HCT116 (cell line): ENCODE measurements around the gene EMILIN1. TPM values are rescaled to one million over a fixed set of nuclear protein-coding genes. Genes with fewer than 3 reads are reported as not detected.

Experiments used
- ATAC-seq: fragments of 200-7000 bp; cut with Tn5 transposase; 2 replicates; pipeline ENCODE4 v1.9.1; 2020; ENCODE audit warnings: mild to moderate bottlenecking, moderate library complexity
- BruUV-seq: library from RNA; stranded (reverse); fragments of 400-500 nt; replicated peaks from 2 replicates; lab custom pipeline; 2021; lab: Mats Ljungman, UMichigan
- CTCF ChIA-PET: fragments of 300-600 bp; sonication (Branson Sonifier 250); formaldehyde crosslinking; loops from one replicate; lab custom pipeline; 2021; ENCODE audit warnings: antibody characterized with exemption; lab: Charles Lee
- POLR2A ChIA-PET: fragments of 300-600, 350-600 bp; sonication (Branson Sonifier 250); formaldehyde crosslinking; loops from one replicate; lab custom pipeline; 2021; ENCODE audit warnings: antibody characterized with exemption; lab: Charles Lee
- RAD21 ChIA-PET, 2 experiments: fragments of 300-600 bp; sonication (Branson Sonifier 250); formaldehyde crosslinking; loops; one replicate each; lab custom pipeline; 2023; ENCODE audit warnings: low total read pairs in 2 of 2; ENCODE audit not compliant: uncharacterized antibody in 2 of 2, unreplicated experiment in 2 of 2, low non-redundant PET in 1 of 2; lab: Charles Lee
- DNase-seq: peaks from one replicate; pipeline ENCODE4 v3.0.0-alpha.2; 2010; ENCODE audit warnings: low read depth, low spot score
- H2AFZ ChIP-seq: fragments of 200-600 bp; shearing (Covaris generic), sonication (generic); 2 replicates; pipeline ENCODE4 v1.6.1; 2017; ENCODE audit warnings: low read depth, mixed run types, mixed read lengths, antibody characterized with exemption, low read length; ENCODE audit not compliant: poor library complexity, severe bottlenecking
- H3K27ac ChIP-seq: 2 replicates; pipeline ENCODE4 v1.5.1; 2012; ENCODE audit warnings: low read depth, low read length
- H3K27me3 ChIP-seq: fragments of 200-600 bp; sonication (generic); 2 replicates; pipeline ENCODE4 v1.6.1; 2016; ENCODE audit warnings: mixed run types, low read length, mixed read lengths; ENCODE audit not compliant: insufficient read depth
- H3K36me3 ChIP-seq, 2 experiments: fragments of 200-500 bp in 1 of 2; fragments of 200-600 bp in 1 of 2; sonication (Bioruptor generic) in 1 of 2; sonication (generic) in 1 of 2; 2 replicates each; pipeline versions ENCODE4 v1.5.1 to v1.6.1; 2014 to 2016; ENCODE audit warnings: low read length in 2 of 2, inconsistent platforms in 1 of 2, mixed read lengths in 1 of 2, mixed run types in 1 of 2; ENCODE audit not compliant: insufficient read depth in 2 of 2, control insufficient read depth in 1 of 2
- H3K4me1 ChIP-seq, 2 experiments: fragments of 200-600 bp in 1 of 2; sonication (generic) in 1 of 2; 2 replicates each; pipeline versions ENCODE4 v1.5.1 to v1.6.1; 2012 to 2017; ENCODE audit warnings: low read length in 2 of 2, inconsistent platforms in 1 of 2, mild to moderate bottlenecking in 1 of 2, mixed read lengths in 1 of 2, mixed run types in 1 of 2, moderate library complexity in 1 of 2; ENCODE audit not compliant: insufficient read depth in 2 of 2, control insufficient read depth in 1 of 2
- H3K4me2 ChIP-seq: fragments of 200-600 bp; sonication (generic); 2 replicates; pipeline ENCODE4 v1.6.1; 2017; ENCODE audit warnings: mixed run types, low read length, mixed read lengths
- H3K4me3 ChIP-seq, 2 experiments: fragments of 200-600 bp in 1 of 2; sonication (generic) in 1 of 2; replicated peaks in 1 of 2; 2 replicates each; pipeline ENCODE4 v1.5.1; 2011 to 2016; ENCODE audit warnings: low read length in 2 of 2, control low read depth in 1 of 2, low read depth in 1 of 2, mild to moderate bottlenecking in 1 of 2, mixed read lengths in 1 of 2, mixed run types in 1 of 2
- H3K79me2 ChIP-seq: fragments of 200-600 bp; sonication (generic); 2 replicates; pipeline ENCODE4 v1.6.1; 2017; ENCODE audit warnings: mild to moderate bottlenecking, mixed run types, low read length, moderate library complexity, mixed read lengths; ENCODE audit not compliant: insufficient read depth
- H3K9ac ChIP-seq: fragments of 200-600 bp; sonication (generic); 2 replicates; pipeline ENCODE4 v1.6.1; 2016; ENCODE audit warnings: low read length, mixed read lengths
- H3K9me2 ChIP-seq: fragments of 200-600 bp; sonication (generic), shearing (Covaris generic); 2 replicates; pipeline ENCODE4 v1.6.1; 2017; ENCODE audit warnings: mixed run types, mild to moderate bottlenecking, moderate library complexity; ENCODE audit not compliant: insufficient read depth
- H3K9me3 ChIP-seq, 2 experiments: fragments of 200-500 bp in 1 of 2; fragments of 200-600 bp in 1 of 2; sonication (Bioruptor generic) in 1 of 2; sonication (generic) in 1 of 2; 2 replicates each; pipeline ENCODE4 v1.6.1; 2014 to 2017; ENCODE audit warnings: low read length in 2 of 2, mixed read lengths in 2 of 2, inconsistent platforms in 1 of 2, low read depth in 1 of 2, mild to moderate bottlenecking in 1 of 2, mixed run types in 1 of 2, moderate library complexity in 1 of 2; ENCODE audit not compliant: control insufficient read depth in 1 of 2, insufficient read depth in 1 of 2
- H4K20me1 ChIP-seq: fragments of 200-600 bp; sonication (generic), shearing (Covaris generic); 2 replicates; pipeline ENCODE4 v1.6.1; 2017; ENCODE audit warnings: mixed run types, mild to moderate bottlenecking, moderate library complexity; ENCODE audit not compliant: insufficient read depth
- EGR1 ChIP-seq: IDR thresholded peaks from 2 replicates; pipeline ENCODE4 v1.6.1; 2012; ENCODE audit warnings: low read depth
- EZH2phosphoT487 ChIP-seq: fragments of 200-600 bp; IDR thresholded peaks from 2 replicates; pipeline ENCODE4 v1.6.1; 2018; ENCODE audit warnings: antibody characterized with exemption, borderline replicate concordance
- FOSL1 ChIP-seq: IDR thresholded peaks from 2 replicates; pipeline ENCODE4 v1.6.1; 2012; ENCODE audit warnings: low read depth
- RAD21 ChIP-seq: IDR thresholded peaks from 2 replicates; pipeline ENCODE4 v1.6.1; 2012; ENCODE audit warnings: low read depth, mild to moderate bottlenecking
- TCF7L2 ChIP-seq: IDR thresholded peaks from 2 replicates; pipeline ENCODE4 v1.7.0; 2011; ENCODE audit warnings: borderline replicate concordance, inconsistent platforms; ENCODE audit not compliant: insufficient read depth, insufficient read length; ENCODE audit errors: extremely low read depth
- ZFX ChIP-seq: fragments of 450-650 bp; IDR thresholded peaks from 2 replicates; pipeline ENCODE4 v1.6.1; 2017
- intact Hi-C: fragments of 100-400 bp; cut with micrococcal nuclease; formaldehyde crosslinking; loops from 2 replicates; pipeline ENCODE4 v1.10.0; 2022
- total RNA-seq: library from RNA; stranded (reverse); gene quantifications from one replicate; pipeline ENCODE4 v1.2.1, GENCODE V29; 2021; ENCODE audit not compliant: unreplicated experiment
- TF ChIP-seq, protein P1 (sequence below): IDR thresholded peaks from 2 replicates; pipeline ENCODE4 v1.6.1; 2012
- TF ChIP-seq, protein P2 (sequence below): IDR thresholded peaks from 2 replicates; pipeline ENCODE4 v1.6.1; 2012

The EMILIN1 gene
- total RNA-seq, 1 experiment from 2014 or later: 0.59 TPM

DNA sequence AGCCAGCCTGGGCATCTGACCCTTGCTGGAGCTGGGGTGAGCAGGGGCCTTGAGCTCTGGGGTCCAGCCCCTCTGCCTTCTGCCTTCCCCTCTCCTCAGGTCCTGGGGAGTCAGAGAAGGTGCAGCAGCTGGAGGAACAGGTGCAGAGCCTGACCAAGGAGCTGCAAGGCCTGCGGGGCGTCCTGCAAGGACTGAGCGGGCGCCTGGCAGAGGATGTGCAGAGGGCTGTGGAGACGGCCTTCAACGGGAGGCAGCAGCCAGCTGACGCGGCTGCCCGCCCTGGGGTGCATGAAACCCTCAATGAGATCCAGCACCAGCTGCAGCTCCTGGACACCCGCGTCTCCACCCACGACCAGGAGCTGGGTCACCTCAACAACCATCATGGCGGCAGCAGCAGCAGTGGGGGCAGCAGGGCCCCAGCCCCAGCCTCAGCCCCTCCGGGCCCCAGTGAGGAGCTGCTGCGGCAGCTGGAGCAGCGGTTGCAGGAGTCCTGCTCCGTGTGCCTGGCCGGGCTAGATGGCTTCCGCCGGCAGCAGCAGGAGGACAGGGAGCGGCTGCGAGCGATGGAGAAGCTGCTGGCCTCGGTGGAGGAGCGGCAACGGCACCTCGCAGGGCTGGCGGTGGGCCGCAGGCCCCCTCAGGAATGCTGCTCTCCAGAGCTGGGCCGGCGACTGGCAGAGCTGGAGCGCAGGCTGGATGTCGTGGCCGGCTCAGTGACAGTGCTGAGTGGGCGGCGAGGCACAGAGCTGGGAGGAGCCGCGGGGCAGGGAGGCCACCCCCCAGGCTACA lies 3.8 kb downstream of the EMILIN1 start:
- CTCF ChIA-PET: interaction anchor here (1.1 to 1.3 kb wide), 4 partner anchors 9 to 156 kb away, joined by 3 to 6 read pairs (median 4); partner anchors contain the start of gene OST4
- H3K79me2 ChIP-seq: no peaks in the 10 kb centered on the region
- peak overlapping the region; percentile 81 for H3K4me2 ChIP-seq
- ATAC-seq (no peak), DNase-seq (no peak)
- no peaks in the 10 kb centered on the region for H3K27me3 ChIP-seq
- no peaks in the 10 kb centered on the region for H4K20me1 ChIP-seq
- intact Hi-C loops: no loop called here
- RAD21 ChIA-PET: interaction anchor here in 1 of 2 experiments (1.6 kb wide), 1 partner anchor 120 kb away, joined by 4 read pairs; no protein-coding TSS in a partner anchor
- H2AFZ ChIP-seq: no peak overlapping the region
- TF ChIP-seq EZH2phosphoT487 (no peak), EGR1 (no peak), FOSL1 (no peak), RAD21 (no peak), ZFX (no peak), TCF7L2 (no peak)
- TF ChIP-seq, protein P1, sequence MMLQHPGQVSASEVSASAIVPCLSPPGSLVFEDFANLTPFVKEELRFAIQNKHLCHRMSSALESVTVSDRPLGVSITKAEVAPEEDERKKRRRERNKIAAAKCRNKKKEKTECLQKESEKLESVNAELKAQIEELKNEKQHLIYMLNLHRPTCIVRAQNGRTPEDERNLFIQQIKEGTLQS: no peak
- TF ChIP-seq, protein P2, sequence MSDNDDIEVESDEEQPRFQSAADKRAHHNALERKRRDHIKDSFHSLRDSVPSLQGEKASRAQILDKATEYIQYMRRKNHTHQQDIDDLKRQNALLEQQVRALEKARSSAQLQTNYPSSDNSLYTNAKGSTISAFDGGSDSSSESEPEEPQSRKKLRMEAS: no peak
- H3K9me3 ChIP-seq: no peaks in the 10 kb centered on the region
- BruUV-seq: no TSS peak
- 0 out of 4 replicates have a peak overlapping the region, but pooled peaks of 1 of the 2 experiments have one; percentile 48 for H3K4me3 ChIP-seq
- POLR2A ChIA-PET: interaction anchor here (0.9 to 1.3 kb wide), 3 partner anchors 11 to 210 kb away, joined by 4 to 7 read pairs (median 6); partner anchors contain the start of gene OST4
- peaks cover 13 to 36% of the 10 kb centered on the region in 2 experiments for H3K4me1 ChIP-seq
- H3K27ac ChIP-seq: peak overlapping the region; percentile 52
- H3K9me2 ChIP-seq: no peaks in the 10 kb centered on the region
- H3K9ac ChIP-seq: no peak overlapping the region
- no peaks in the 10 kb centered on the region for H3K36me3 ChIP-seq
